GM06990 (cell line): ENCODE results near the gene MBD3L4.
"Not testable (repeated sequence)": the region's sequence is repeated elsewhere in the genome, so short reads cannot be mapped to it uniquely, and the experiment has no call there.

ENCODE experiments used
- DNase-seq: peaks from one replicate; pipeline ENCODE4 v3.0.0-alpha.2; 2011; ENCODE audit not compliant: insufficient read length; ENCODE audit errors: extremely low read depth
- H3K27me3 ChIP-seq: replicated peaks from 2 replicates; pipeline ENCODE4 v1.6.0; 2011; ENCODE audit warnings: low read length; ENCODE audit not compliant: control insufficient read depth, insufficient read depth
- H3K36me3 ChIP-seq: 2 replicates; pipeline ENCODE4 v1.5.1; 2011; ENCODE audit warnings: low read length; ENCODE audit not compliant: control insufficient read depth, insufficient read depth
- H3K4me3 ChIP-seq: replicated peaks from 2 replicates; pipeline ENCODE4 v1.5.1; 2011; ENCODE audit warnings: low read depth, mild to moderate bottlenecking, control low read depth, low read length
- CTCF ChIP-seq: IDR thresholded peaks from 2 replicates; pipeline ENCODE4 v1.5.1; 2011; ENCODE audit warnings: low read length, control low read depth, mild to moderate bottlenecking, inconsistent platforms; ENCODE audit not compliant: insufficient read depth, poor library complexity, severe bottlenecking

The MBD3L4 gene

GRCh38 chr19:7063764-7064418, 23.9 kb upstream of the MBD3L4 start:
- no peaks in the 10 kb centered on the region for H3K36me3 ChIP-seq
- H3K4me3 ChIP-seq, result no peak overlapping the region
- H3K27me3 ChIP-seq, result no peaks in the 10 kb centered on the region
- no peak for TF ChIP-seq CTCF
- no peak for DNase-seq

GRCh38 chr19:7063339-7063738, 23.4 kb upstream of the MBD3L4 start:
- TF ChIP-seq CTCF, result no peak
- Histone ChIP-seq H3K36me3 (no peaks in the 10 kb centered on the region), H3K27me3 (no peaks in the 10 kb centered on the region), H3K4me3 (no peak overlapping the region)
- DNase-seq, result no peak

GRCh38 chr19:7059977-7060376, 20.0 kb upstream of the MBD3L4 start:
- H3K36me3 ChIP-seq, H3K27me3 ChIP-seq, DNase-seq, H3K4me3 ChIP-seq: not testable (repeated sequence)

GRCh38 chr19:7058576-7058975, 18.6 kb upstream of the MBD3L4 start, which contains the start of gene MBD3L3:
Gene MBD3L3, minus strand, starts transcription at chr19:7058676. Its CDS starts 71 bp downstream, at chr19:7058605.
- not testable (repeated sequence) for H3K4me3 ChIP-seq, H3K36me3 ChIP-seq, H3K27me3 ChIP-seq, DNase-seq

- H3K27me3 ChIP-seq, H3K4me3 ChIP-seq, DNase-seq, H3K36me3 ChIP-seq: not testable (repeated sequence)
Measured at GRCh38 chr19:7056371-7056770, 16.4 kb upstream of the MBD3L4 start.

GRCh38 chr19:7055679-7056078, 15.7 kb upstream of the MBD3L4 start:
- H3K36me3 ChIP-seq, DNase-seq, H3K27me3 ChIP-seq, H3K4me3 ChIP-seq: not testable (repeated sequence)

- DNase-seq, H3K27me3 ChIP-seq, H3K36me3 ChIP-seq, H3K4me3 ChIP-seq: not testable (repeated sequence)
Measured at GRCh38 chr19:7054635-7055368, 14.8 kb upstream of the MBD3L4 start.

- not testable (repeated sequence) for H3K4me3 ChIP-seq, H3K27me3 ChIP-seq, H3K36me3 ChIP-seq, DNase-seq
Measured at GRCh38 chr19:7052896-7053295, 12.9 kb upstream of the MBD3L4 start.

GRCh38 chr19:7051421-7051820, 11.4 kb upstream of the MBD3L4 start:
- not testable (repeated sequence) for H3K27me3 ChIP-seq, DNase-seq, H3K4me3 ChIP-seq

GRCh38 chr19:7049021-7049420, 9.0 kb upstream of the MBD3L4 start, which contains the start of gene MBD3L2:
Gene MBD3L2, plus strand, starts transcription at chr19:7049321. Its CDS starts 53 bp downstream, at chr19:7049374.
- not testable (repeated sequence) for DNase-seq, H3K36me3 ChIP-seq, H3K27me3 ChIP-seq

More at GRCh38 chr19:7051421-7051820, 11.4 kb upstream of the MBD3L4 start:
- not testable (repeated sequence) for H3K36me3 ChIP-seq

GRCh38 chr19:7041563-7041962, 1.6 kb upstream of the MBD3L4 start:
- H3K4me3 ChIP-seq, DNase-seq, H3K36me3 ChIP-seq, H3K27me3 ChIP-seq: not testable (repeated sequence)

More at GRCh38 chr19:7049021-7049420, 9.0 kb upstream of the MBD3L4 start, which contains the start of gene MBD3L2:
- H3K4me3 ChIP-seq, result not testable (repeated sequence)

GRCh38 chr19:7030278-7030677, 9.7 kb downstream of the MBD3L4 start, which contains the start of gene MBD3L5:
Gene MBD3L5, plus strand, starts transcription at chr19:7030578. Its CDS starts 34 bp downstream, at chr19:7030612.
- not testable (repeated sequence) for H3K4me3 ChIP-seq, H3K27me3 ChIP-seq, H3K36me3 ChIP-seq, DNase-seq
